Natural killer cell (primary cell): ENCODE measurements around the gene HSPG2. TPM values are rescaled to one million over a fixed set of nuclear protein-coding genes. Genes with fewer than 3 reads are reported as not detected.
"Not testable (repeated sequence)": the region's sequence is repeated elsewhere in the genome, so short reads cannot be mapped to it uniquely, and the experiment has no call there.

Experiments
- ATAC-seq, 3 donors: fragments of 150-1000 bp in 2 of 3; fragments of 200-7000 bp in 1 of 3; cut with Tn5 transposase; 1 replicate in 1 of 3; 2 replicates in 2 of 3; pipeline ENCODE4 v1.10.0; 2021; ENCODE audit warnings: mild to moderate bottlenecking in 2 of 3, moderate library complexity in 2 of 3
- DNase-seq, 2 donors: peaks; one replicate each; pipeline versions ENCODE4 v3.0.0 to v3.0.0-alpha.2; 2013 to 2021; ENCODE audit warnings: mixed read lengths in 1 of 2
- H3K27ac ChIP-seq: one replicate; pipeline ENCODE4 v1.5.1; 2013; ENCODE audit warnings: mild to moderate bottlenecking, low read length
- H3K27me3 ChIP-seq: one replicate; pipeline ENCODE4 v1.6.1; 2013; ENCODE audit warnings: low read length; ENCODE audit not compliant: control insufficient read depth, insufficient read depth
- H3K36me3 ChIP-seq: one replicate; pipeline ENCODE4 v1.6.1; 2013; ENCODE audit warnings: low read length; ENCODE audit not compliant: control insufficient read depth, insufficient read depth
- H3K4me1 ChIP-seq: one replicate; pipeline ENCODE4 v1.6.1; 2013; ENCODE audit warnings: low read length; ENCODE audit not compliant: control insufficient read depth, insufficient read depth
- H3K4me3 ChIP-seq: one replicate; pipeline ENCODE4 v1.5.1; 2013; ENCODE audit warnings: low read length
- H3K9me3 ChIP-seq: one replicate; pipeline ENCODE4 v1.6.1; 2013; ENCODE audit warnings: low read length; ENCODE audit not compliant: control insufficient read depth, insufficient read depth
- H3K27ac Mint-ChIP-seq, 2 donors: one replicate each; pipeline ENCODE4 v1.8.0; 2022; ENCODE audit warnings: mild to moderate bottlenecking in 2 of 2, mixed read lengths in 2 of 2, moderate library complexity in 1 of 2
- H3K27me3 Mint-ChIP-seq, 2 donors: one replicate each; pipeline ENCODE4 v1.8.0; 2022; ENCODE audit warnings: low read depth in 2 of 2, mixed read lengths in 2 of 2
- H3K36me3 Mint-ChIP-seq: one replicate; pipeline ENCODE4 v1.8.0; 2022; ENCODE audit warnings: mixed read lengths
- H3K4me1 Mint-ChIP-seq, 2 donors: one replicate each; pipeline ENCODE4 v1.8.0; 2022; ENCODE audit warnings: mixed read lengths in 2 of 2
- H3K4me3 Mint-ChIP-seq: one replicate; pipeline ENCODE4 v1.8.0; 2022; ENCODE audit warnings: mild to moderate bottlenecking, moderate library complexity, mixed read lengths
- H3K9me3 Mint-ChIP-seq, 2 donors: one replicate each; pipeline ENCODE4 v1.8.0; 2022; ENCODE audit warnings: mixed read lengths in 2 of 2
- WGBS: methylation state at CpG from one replicate; pipeline ENCODE4 v1.1.7; 2013; ENCODE audit warnings: missing lambda C conversion rate; ENCODE audit not compliant: insufficient coverage; 5-methylcytosine and 5-hydroxymethylcytosine counted together
- intact Hi-C: fragments of 100-400 bp; cut with micrococcal nuclease; formaldehyde crosslinking; loops from one replicate; pipeline ENCODE4 v1.14.2; 2022
- total RNA-seq, 4 donors: library from RNA; stranded (reverse); fragments of 120-200 nt in 1 of 4; gene quantifications; one replicate each; pipeline versions ENCODE4 v1.2.3 to v1.2.4, GENCODE V29; 2013 to 2022
- TF ChIP-seq, protein P1 (sequence below): fragments of 200-600 bp; IDR thresholded peaks from one replicate; pipeline ENCODE4 v1.8.0; 2022; ENCODE audit warnings: antibody characterized with exemption

Gene HSPG2
- total RNA-seq, 3 donors from 2014 or later (not counting 1 experiment from before 2014, with no cell fraction given): 0.54 to 0.93 (median 0.90) TPM

- TF ChIP-seq, protein P1, sequence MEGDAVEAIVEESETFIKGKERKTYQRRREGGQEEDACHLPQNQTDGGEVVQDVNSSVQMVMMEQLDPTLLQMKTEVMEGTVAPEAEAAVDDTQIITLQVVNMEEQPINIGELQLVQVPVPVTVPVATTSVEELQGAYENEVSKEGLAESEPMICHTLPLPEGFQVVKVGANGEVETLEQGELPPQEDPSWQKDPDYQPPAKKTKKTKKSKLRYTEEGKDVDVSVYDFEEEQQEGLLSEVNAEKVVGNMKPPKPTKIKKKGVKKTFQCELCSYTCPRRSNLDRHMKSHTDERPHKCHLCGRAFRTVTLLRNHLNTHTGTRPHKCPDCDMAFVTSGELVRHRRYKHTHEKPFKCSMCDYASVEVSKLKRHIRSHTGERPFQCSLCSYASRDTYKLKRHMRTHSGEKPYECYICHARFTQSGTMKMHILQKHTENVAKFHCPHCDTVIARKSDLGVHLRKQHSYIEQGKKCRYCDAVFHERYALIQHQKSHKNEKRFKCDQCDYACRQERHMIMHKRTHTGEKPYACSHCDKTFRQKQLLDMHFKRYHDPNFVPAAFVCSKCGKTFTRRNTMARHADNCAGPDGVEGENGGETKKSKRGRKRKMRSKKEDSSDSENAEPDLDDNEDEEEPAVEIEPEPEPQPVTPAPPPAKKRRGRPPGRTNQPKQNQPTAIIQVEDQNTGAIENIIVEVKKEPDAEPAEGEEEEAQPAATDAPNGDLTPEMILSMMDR: no peak
- peaks cover 17 to 18% of the 10 kb centered on the region in 2 donors for H3K4me1 Mint-ChIP-seq
- no peak for DNase-seq
- H3K9me3 Mint-ChIP-seq: no peaks in the 10 kb centered on the region
- intact Hi-C loops: no loop called here
- peaks cover 12% of the 10 kb centered on the region for H3K4me1 ChIP-seq
- no peaks in the 10 kb centered on the region for H3K27me3 ChIP-seq
- no peak overlapping the region for H3K4me3 Mint-ChIP-seq
- no peaks in the 10 kb centered on the region for H3K27me3 Mint-ChIP-seq
- no peak overlapping the region for H3K4me3 ChIP-seq
- 90% methylated on average over 2 of the region's 2 CpGs for WGBS
- no peaks in the 10 kb centered on the region for H3K36me3 Mint-ChIP-seq
- ATAC-seq: no peak
- H3K9me3 ChIP-seq: peaks cover 3% of the 10 kb centered on the region
- H3K27ac ChIP-seq: no peak overlapping the region
- H3K36me3 ChIP-seq: no peaks in the 10 kb centered on the region
- H3K27ac Mint-ChIP-seq: no peak overlapping the region
These were observed 142.5 kb downstream of the HSPG2 start for GRCh38 chr1:21794656-21795055.

GRCh38 chr1:21793104-21793503 is 144.0 kb downstream of the HSPG2 start:
- intact Hi-C loops: no loop called here
- ATAC-seq: no peak
- no peak overlapping the region for H3K4me3 Mint-ChIP-seq

GRCh38 chr1:21786640-21787039 is 150.5 kb downstream of the HSPG2 start:
- Mint-ChIP-seq H3K27ac (no peak overlapping the region), H3K36me3 (no peaks in the 10 kb centered on the region), H3K4me1 (peaks cover 26 to 32% of the 10 kb centered on the region in 2 donors), H3K9me3 (no peaks in the 10 kb centered on the region), H3K4me3 (no peak overlapping the region), H3K27me3 (peaks cover 0 to 4% of the 10 kb centered on the region in 2 donors)
- Histone ChIP-seq H3K27me3 (no peaks in the 10 kb centered on the region), H3K36me3 (no peaks in the 10 kb centered on the region), H3K4me1 (peaks cover 19% of the 10 kb centered on the region), H3K9me3 (no peaks in the 10 kb centered on the region), H3K27ac (no peak overlapping the region), H3K4me3 (no peak overlapping the region)
- TF ChIP-seq, protein P1: no peak
- intact Hi-C loops: no loop called here
- ATAC-seq (no peak), DNase-seq (no peak)
- 88% methylated on average over 2 of the region's 2 CpGs for WGBS

More at GRCh38 chr1:21793104-21793503, 144.0 kb downstream of the HSPG2 start:
- no peak overlapping the region for H3K27ac Mint-ChIP-seq
- H3K9me3 ChIP-seq: peaks cover 3% of the 10 kb centered on the region
- no peak overlapping the region for H3K27ac ChIP-seq
- H3K36me3 Mint-ChIP-seq: no peaks in the 10 kb centered on the region
- TF ChIP-seq, protein P1: no peak
- 90% methylated on average over 2 of the region's 2 CpGs for WGBS
- no peaks in the 10 kb centered on the region for H3K36me3 ChIP-seq
- no peaks in the 10 kb centered on the region for H3K9me3 Mint-ChIP-seq
- H3K4me1 ChIP-seq: peaks cover 12% of the 10 kb centered on the region
- no peak overlapping the region for H3K4me3 ChIP-seq
- H3K27me3 Mint-ChIP-seq: no peaks in the 10 kb centered on the region
- no peaks in the 10 kb centered on the region for H3K27me3 ChIP-seq
- peaks cover 17 to 19% of the 10 kb centered on the region in 2 donors for H3K4me1 Mint-ChIP-seq
- no peak for DNase-seq

GRCh38 chr1:21785764-21786163 is 151.3 kb downstream of the HSPG2 start:
- WGBS: 91% methylated on average over 9 of the region's 9 CpGs
- ATAC-seq, H3K9me3 Mint-ChIP-seq, DNase-seq, H3K9me3 ChIP-seq, H3K36me3 ChIP-seq, intact Hi-C loops, H3K27ac Mint-ChIP-seq, H3K36me3 Mint-ChIP-seq, H3K4me3 ChIP-seq, H3K27me3 Mint-ChIP-seq, H3K27me3 ChIP-seq, H3K4me3 Mint-ChIP-seq, H3K27ac ChIP-seq: not testable (repeated sequence)
- peaks cover 19 to 25% of the 10 kb centered on the region in 2 donors for H3K4me1 Mint-ChIP-seq
- H3K4me1 ChIP-seq: peaks cover 20% of the 10 kb centered on the region
